GM12891 (cell line): Measurements from ENCODE around the gene SDF4.
A peak's percentile ranks its signal among the peaks of the same experiment; 100 is the strongest.

Experiments
- PAX5 ChIP-seq: IDR thresholded peaks from 2 replicates; pipeline ENCODE4 v1.6.1; 2011; ENCODE audit warnings: low read length, moderate library complexity, mild to moderate bottlenecking; ENCODE audit not compliant: insufficient read depth, severe bottlenecking
- POLR2A ChIP-seq: IDR thresholded peaks from 2 replicates; pipeline ENCODE4 v1.6.1; 2011; ENCODE audit warnings: low read depth, low read length, control low read depth
- POLR2AphosphoS5 ChIP-seq: IDR thresholded peaks from 2 replicates; pipeline ENCODE4 v1.6.1; 2011; ENCODE audit warnings: low read depth, low read length, control low read depth
- POU2F2 ChIP-seq: IDR thresholded peaks from 2 replicates; pipeline ENCODE4 v1.6.1; 2011; ENCODE audit warnings: low read depth, mild to moderate bottlenecking, control low read depth, low read length, moderate library complexity

DNA sequence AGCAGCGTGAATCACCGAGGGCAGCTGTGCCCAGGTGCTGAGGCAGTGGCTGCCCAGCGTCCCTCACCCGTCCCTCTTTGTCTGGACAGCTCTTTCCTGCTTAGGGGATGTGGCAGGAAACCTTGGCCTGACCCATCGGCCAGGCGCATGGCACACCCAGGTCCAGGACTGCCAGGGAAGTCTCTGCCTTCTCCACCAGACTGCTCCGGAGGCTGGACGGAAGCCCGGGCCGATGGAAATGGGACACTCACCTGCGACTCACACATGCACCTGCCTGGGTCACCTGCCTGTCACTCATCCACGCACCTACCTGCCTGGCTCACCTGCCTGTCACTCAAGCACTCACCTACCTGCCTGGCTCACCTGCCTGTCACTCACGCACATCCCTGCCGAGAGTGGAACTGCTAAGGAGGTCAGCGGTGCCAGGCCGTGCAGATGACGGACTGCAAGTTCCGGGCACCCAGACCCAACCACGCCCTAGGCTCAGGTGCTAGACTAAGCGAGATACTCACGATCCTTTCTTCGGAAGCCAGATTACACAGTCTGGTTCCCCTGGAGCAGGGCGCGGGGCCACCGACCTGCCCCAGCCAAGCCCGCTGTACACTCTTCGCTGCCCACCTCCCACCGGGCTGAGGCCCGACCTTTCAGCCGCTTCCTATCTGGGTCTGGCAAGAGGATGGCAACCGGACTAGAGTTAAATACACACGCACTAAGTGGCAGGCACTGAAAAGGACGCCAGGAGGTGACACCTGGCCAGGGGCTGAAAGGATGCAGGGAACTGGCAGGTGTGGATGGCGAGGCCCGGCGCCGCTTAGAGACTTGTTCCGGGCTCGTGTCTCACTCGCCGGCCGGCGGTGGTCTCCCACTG is 40.8 kb upstream of the SDF4 start:
- TF ChIP-seq POLR2A (peak; percentile 40; the same call in 1 of the 2 replicates), POU2F2 (no peak), PAX5 (no peak), POLR2AphosphoS5 (peak; percentile 40; the same call in 1 of the 2 replicates)
